Neuronal stem cell (in vitro differentiated cells): ENCODE data around the gene BCAS3.
A peak's percentile ranks its signal among the peaks of the same experiment; 100 is the strongest.

Experiments used
- DNase-seq: peaks from one replicate; pipeline ENCODE4 v3.0.0-alpha.2; 2013; ENCODE audit warnings: low spot score
- H2AFZ ChIP-seq: one replicate; pipeline ENCODE4 v1.6.1; 2013; ENCODE audit warnings: mild to moderate bottlenecking, low read length, inconsistent platforms
- H2AK5ac ChIP-seq: 2 replicates; pipeline ENCODE4 v1.6.1; 2013; ENCODE audit warnings: low read depth, mild to moderate bottlenecking, inconsistent platforms, low read length, moderate library complexity, mixed read lengths
- H2BK120ac ChIP-seq: 2 replicates; pipeline ENCODE4 v1.6.1; 2013; ENCODE audit warnings: low read depth, mild to moderate bottlenecking, inconsistent platforms, low read length, moderate library complexity, mixed read lengths
- H2BK12ac ChIP-seq: one replicate; pipeline ENCODE4 v1.6.1; 2013; ENCODE audit warnings: low read length, inconsistent platforms
- H2BK15ac ChIP-seq: 2 replicates; pipeline ENCODE4 v1.6.1; 2013; ENCODE audit warnings: mild to moderate bottlenecking, low read length, inconsistent platforms, mixed read lengths
- H2BK5ac ChIP-seq: one replicate; pipeline ENCODE4 v1.6.1; 2013; ENCODE audit warnings: inconsistent platforms, mild to moderate bottlenecking, low read length, moderate library complexity
- H3K14ac ChIP-seq: one replicate; pipeline ENCODE4 v1.6.1; 2013; ENCODE audit warnings: low read length, inconsistent platforms
- H3K18ac ChIP-seq: 2 replicates; pipeline ENCODE4 v1.6.1; 2013; ENCODE audit warnings: low read length, inconsistent platforms
- H3K23ac ChIP-seq: 2 replicates; pipeline ENCODE4 v1.6.1; 2013; ENCODE audit warnings: low read depth, mild to moderate bottlenecking, mixed read lengths, low read length, inconsistent platforms; ENCODE audit not compliant: poor library complexity
- H3K27ac ChIP-seq: replicated peaks from 3 replicates; pipeline ENCODE4 v1.5.1; 2013; ENCODE audit warnings: low read length, inconsistent platforms
- H3K27me3 ChIP-seq, 3 experiments: 2 replicates each; pipeline ENCODE4 v1.6.1; 2013; ENCODE audit warnings: low read length in 3 of 3, mild to moderate bottlenecking in 2 of 3, inconsistent platforms in 1 of 3, low read depth in 1 of 3, mixed read lengths in 1 of 3, moderate library complexity in 1 of 3; ENCODE audit not compliant: control insufficient read depth in 3 of 3, insufficient read depth in 3 of 3
- H3K36me3 ChIP-seq, 2 donors: replicated peaks in 1 of 2; 2 replicates each; pipeline ENCODE4 v1.6.1; 2013; ENCODE audit warnings: low read length in 2 of 2; ENCODE audit not compliant: control insufficient read depth in 2 of 2, insufficient read depth in 2 of 2
- H3K4ac ChIP-seq: 2 replicates; pipeline ENCODE4 v1.6.1; 2013; ENCODE audit warnings: inconsistent platforms, mild to moderate bottlenecking, low read length, moderate library complexity
- H3K4me1 ChIP-seq, 2 donors: 1 replicate in 1 of 2; 2 replicates in 1 of 2; pipeline ENCODE4 v1.6.1; 2013; ENCODE audit warnings: low read length in 2 of 2, low read depth in 1 of 2; ENCODE audit not compliant: control insufficient read depth in 2 of 2, insufficient read depth in 1 of 2
- H3K4me2 ChIP-seq: one replicate; pipeline ENCODE4 v1.6.1; 2013; ENCODE audit warnings: mild to moderate bottlenecking, low read length, inconsistent platforms; ENCODE audit not compliant: insufficient read depth, poor library complexity, severe bottlenecking
- H3K4me3 ChIP-seq, 2 donors: 2 replicates each; pipeline ENCODE4 v1.5.1; 2013; ENCODE audit warnings: low read length in 2 of 2, mild to moderate bottlenecking in 2 of 2, inconsistent platforms in 1 of 2, moderate library complexity in 1 of 2
- H3K79me1 ChIP-seq: one replicate; pipeline ENCODE4 v1.6.1; 2013; ENCODE audit warnings: low read depth, mild to moderate bottlenecking, inconsistent platforms, low read length, moderate library complexity
- H3K9ac ChIP-seq: one replicate; pipeline ENCODE4 v1.6.1; 2013; ENCODE audit warnings: mild to moderate bottlenecking, low read depth, low read length, inconsistent platforms; ENCODE audit not compliant: poor library complexity
- H3K9me3 ChIP-seq, 2 donors: replicated peaks in 1 of 2; 2 replicates each; pipeline versions ENCODE3 to v1.6.1; 2013; ENCODE audit warnings: low read length in 2 of 2, mild to moderate bottlenecking in 2 of 2, inconsistent platforms in 1 of 2, low read depth in 1 of 2, mixed read lengths in 1 of 2, moderate library complexity in 1 of 2; ENCODE audit not compliant: control insufficient read depth in 2 of 2, insufficient read depth in 1 of 2
- H4K8ac ChIP-seq: one replicate; pipeline ENCODE4 v1.6.1; 2013; ENCODE audit warnings: low read depth, mild to moderate bottlenecking, inconsistent platforms, low read length, moderate library complexity
- H4K91ac ChIP-seq: one replicate; pipeline ENCODE4 v1.6.1; 2013; ENCODE audit warnings: low read length, low read depth, mild to moderate bottlenecking, inconsistent platforms; ENCODE audit not compliant: poor library complexity
- WGBS, 2 donors: extraction: QIAGEN DNeasy Blood & Tissue Kit; methylation state at CpG; one replicate each; pipeline ENCODE4 v1.1.7; 2013; ENCODE audit warnings: missing lambda C conversion rate in 2 of 2, mixed read lengths in 1 of 2; ENCODE audit not compliant: insufficient read length in 2 of 2, insufficient replicate concordance in 1 of 2; ENCODE audit errors: extremely low coverage in 2 of 2; 5-methylcytosine and 5-hydroxymethylcytosine counted together

BCAS3 gene

DNA sequence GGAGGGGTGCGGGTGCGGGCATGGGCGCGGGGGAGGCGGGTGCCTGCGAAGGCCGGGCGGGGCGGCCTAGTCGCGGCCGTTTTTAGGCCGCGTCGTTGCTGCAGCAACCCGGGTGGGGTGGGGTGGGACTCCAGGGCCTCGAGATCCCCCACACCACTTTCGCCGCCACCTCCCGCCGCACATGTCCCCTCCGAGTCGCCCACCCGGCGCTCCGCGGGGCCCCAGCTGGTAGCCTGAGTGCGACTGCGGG lies 733.3 kb downstream of the BCAS3 start:
- no peak overlapping the region for H2BK5ac ChIP-seq
- H3K4me3 ChIP-seq: peak overlapping the region; percentile 60 to 75
- H2BK15ac ChIP-seq: peak overlapping the region; percentile 71
- H2BK12ac ChIP-seq: no peak overlapping the region
- H3K4me1 ChIP-seq: peaks cover 6% of the 10 kb centered on the region in 2 donors
- no peak overlapping the region for H3K23ac ChIP-seq
- no peak overlapping the region for H3K27ac ChIP-seq
- peaks cover 2 to 26% of the 10 kb centered on the region in 2 donors for H3K9me3 ChIP-seq
- no CpG with 5 or more reads among the region's 29 CpGs for WGBS, 2 donors
- H3K27me3 ChIP-seq: peaks cover 41 to 82% (median 73%) of the 10 kb centered on the region in 3 experiments
- H2AFZ ChIP-seq: peak overlapping the region; percentile 100
- peak overlapping the region; percentile 78 for H3K9ac ChIP-seq
- no peak overlapping the region for H4K91ac ChIP-seq
- peak overlapping the region; percentile 83 for H3K18ac ChIP-seq
- no peak overlapping the region for H2BK120ac ChIP-seq
- no peak overlapping the region for H3K4ac ChIP-seq
- no peak overlapping the region for H4K8ac ChIP-seq
- no peak overlapping the region for H3K14ac ChIP-seq
- no peak overlapping the region for H2AK5ac ChIP-seq
- peak overlapping the region; percentile 90 for H3K4me2 ChIP-seq
- no peaks in the 10 kb centered on the region for H3K36me3 ChIP-seq
- no peaks in the 10 kb centered on the region for H3K79me1 ChIP-seq
- DNase-seq: no peak

DNA sequence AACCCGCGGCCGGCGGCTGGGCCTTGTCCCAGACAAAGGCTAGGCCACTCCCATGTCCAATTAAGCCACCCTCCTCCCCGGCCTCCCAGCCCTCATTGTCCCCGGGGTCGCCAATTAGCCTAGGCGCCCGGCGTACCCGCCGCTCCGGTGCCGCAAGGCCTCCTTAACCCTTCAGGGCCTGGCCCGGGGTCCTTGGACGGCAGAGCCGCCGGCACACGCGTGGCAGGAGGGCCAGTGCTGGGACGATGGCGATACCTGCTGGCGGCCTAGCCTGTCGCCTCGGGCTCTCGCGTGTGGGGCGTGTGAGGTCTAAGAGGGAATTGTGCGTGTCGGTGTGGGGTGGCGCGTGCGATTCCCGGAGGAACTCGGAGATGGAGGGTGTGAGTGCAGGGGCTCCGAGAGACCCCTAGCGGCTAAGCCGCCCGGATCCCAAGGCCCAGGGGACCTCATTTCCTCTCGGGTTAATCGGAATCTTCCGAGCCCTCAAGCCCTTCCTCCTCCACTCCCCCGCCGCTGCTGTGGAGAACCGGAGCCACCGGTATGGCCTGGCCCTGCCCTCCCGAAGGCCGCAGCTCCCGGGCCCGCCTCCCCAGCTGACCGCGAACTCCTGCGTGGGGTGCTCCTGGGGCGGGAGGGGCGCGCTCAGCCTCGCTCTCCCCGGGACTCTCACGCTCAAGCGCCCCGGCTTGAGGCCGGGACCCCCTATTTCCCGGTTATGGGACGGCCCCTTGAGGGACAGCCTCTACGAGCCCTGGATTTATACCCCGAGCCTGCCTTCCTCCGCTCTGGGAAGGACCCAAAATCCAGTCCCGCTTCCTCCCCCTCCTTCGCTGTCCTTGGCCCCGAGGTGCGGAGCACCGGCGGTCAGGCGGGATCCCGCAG lies 733.9 kb downstream of the BCAS3 start:
- Histone ChIP-seq H3K18ac (peak overlapping the region; percentile 90), H3K14ac (peak overlapping the region; percentile 17), H2BK5ac (peak overlapping the region; percentile 62), H3K9ac (peak overlapping the region; percentile 63), H3K27ac (no peak overlapping the region), H4K8ac (no peak overlapping the region), H3K9me3 (peaks cover 2 to 23% of the 10 kb centered on the region in 2 donors), H2AK5ac (no peak overlapping the region), H2BK15ac (peak overlapping the region; percentile 31), H3K27me3 (peaks cover 36 to 80% (median 67%) of the 10 kb centered on the region in 3 experiments), H4K91ac (no peak overlapping the region), H3K36me3 (no peaks in the 10 kb centered on the region), H2AFZ (peak overlapping the region; percentile 100), H3K79me1 (no peaks in the 10 kb centered on the region), H3K4ac (no peak overlapping the region), H2BK120ac (no peak overlapping the region), H3K4me2 (peak overlapping the region; percentile 90), H2BK12ac (peak overlapping the region; percentile 47), H3K4me1 (peaks cover 6 to 9% of the 10 kb centered on the region in 2 donors), H3K4me3 (peak overlapping the region; percentile 60 to 75), H3K23ac (no peak overlapping the region)
- no CpG with 5 or more reads among the region's 75 CpGs for WGBS, 2 donors
- DNase-seq: peak; percentile 77

- Histone ChIP-seq H3K4me1 (peaks cover 6 to 13% of the 10 kb centered on the region in 2 donors), H2AK5ac (no peak overlapping the region), H3K9ac (peak overlapping the region; percentile 92), H3K9me3 (peaks cover 0 to 23% of the 10 kb centered on the region in 2 donors), H3K27ac (no peak overlapping the region), H3K14ac (no peak overlapping the region), H3K27me3 (peaks cover 30 to 72% (median 59%) of the 10 kb centered on the region in 3 experiments), H4K8ac (no peak overlapping the region), H2BK120ac (no peak overlapping the region), H2AFZ (peak overlapping the region; percentile 100), H2BK12ac (no peak overlapping the region), H3K23ac (peak overlapping the region; percentile 77), H2BK5ac (peak overlapping the region; percentile 62), H3K79me1 (no peaks in the 10 kb centered on the region), H3K4me3 (peak overlapping the region; percentile 60 to 77), H2BK15ac (peak overlapping the region; percentile 32), H3K18ac (peak overlapping the region; percentile 94), H3K36me3 (no peaks in the 10 kb centered on the region), H4K91ac (no peak overlapping the region), H3K4me2 (peak overlapping the region; percentile 90), H3K4ac (no peak overlapping the region)
- DNase-seq: peak; percentile 82
- WGBS, 2 donors: no CpG with 5 or more reads among the region's 69 CpGs
Measured at GRCh38 chr17:61412143-61412859, 734.6 kb downstream of the BCAS3 start.
